Measurements from ENCODE around the gene HHATL.

The HHATL gene

DNA sequence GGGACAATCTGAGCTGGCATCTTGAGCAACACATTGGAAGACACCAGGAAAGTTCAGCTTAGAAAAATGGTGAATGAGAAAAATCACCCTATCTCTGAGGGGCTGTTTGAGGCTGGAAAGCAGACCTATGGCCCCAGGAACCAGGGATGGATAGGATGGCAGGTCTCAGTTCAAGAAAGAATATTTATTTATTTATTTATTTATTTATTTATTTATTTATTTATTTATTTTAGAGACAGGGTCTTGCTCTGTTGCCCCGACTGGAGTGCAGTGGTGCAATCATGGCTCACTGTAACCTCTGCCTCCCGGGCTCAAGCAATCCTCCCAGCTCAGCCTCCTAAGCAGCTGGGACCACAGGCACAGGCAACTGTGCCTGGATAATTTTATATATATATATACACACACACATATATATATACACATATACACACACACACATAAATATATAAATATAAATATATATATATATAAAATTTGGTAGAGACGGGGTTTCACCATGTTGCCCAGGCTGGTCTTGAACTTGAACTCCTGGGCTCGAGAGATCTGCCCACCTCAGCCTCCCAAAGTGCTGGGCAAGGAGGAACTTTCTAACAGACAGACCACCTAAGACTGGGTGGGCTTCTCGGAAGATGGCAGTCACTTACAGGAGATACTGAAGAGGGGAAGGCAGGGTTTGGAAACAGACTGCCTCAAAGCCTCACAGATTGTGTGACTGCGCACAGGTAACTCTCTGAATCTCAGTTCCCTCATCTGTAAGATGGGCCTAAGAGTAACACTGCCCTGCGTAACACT, 40.8 kb upstream of the HHATL start:
- no peaks in the 10 kb centered on the region for H3K27me3 ChIP-seq (ENCODE audit: control insufficient read depth in 2 of 2, insufficient read depth in 2 of 2, low read length in 2 of 2)
- no peak overlapping the region for H3K27ac ChIP-seq (ENCODE audit: low read depth in 2 of 2, low read length in 2 of 2)
- H3K9me3 ChIP-seq (ENCODE audit: control insufficient read depth in 2 of 2, low read length in 2 of 2) = no peaks in the 10 kb centered on the region
- peaks cover 8 to 9% of the 10 kb centered on the region in 2 donors for H3K4me1 ChIP-seq (ENCODE audit: control insufficient read depth in 2 of 2, insufficient read depth in 2 of 2, low read length in 2 of 2)
- no peaks in the 10 kb centered on the region for H3K36me3 ChIP-seq (ENCODE audit: control insufficient read depth in 2 of 2, insufficient read depth in 2 of 2, low read length in 2 of 2)
- no peak overlapping the region for H3K9ac ChIP-seq (ENCODE audit: low read depth in 1 of 2, low read length in 2 of 2)
- H3K4me3 ChIP-seq (ENCODE audit: low read length in 2 of 2) = no peak overlapping the region

DNA sequence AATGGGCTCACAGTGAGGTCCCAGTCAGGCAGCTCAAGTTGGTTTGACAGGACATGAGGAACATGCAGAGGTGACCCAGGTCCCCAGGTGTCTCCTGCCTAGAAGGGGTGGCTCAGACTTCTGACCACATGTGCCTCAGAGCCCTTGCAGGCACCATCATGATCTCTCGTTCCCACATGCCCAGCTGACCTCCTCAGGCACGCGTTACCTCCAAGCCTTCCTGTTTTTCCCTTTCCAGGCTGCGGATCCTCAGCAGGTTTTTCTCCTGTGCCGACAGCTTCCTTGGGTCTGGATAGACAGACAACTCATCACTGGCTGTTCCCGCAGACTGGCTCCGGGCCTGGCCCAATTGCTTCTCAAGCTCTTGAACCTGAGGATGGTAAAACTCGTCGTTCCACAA, 40.1 kb upstream of the HHATL start:
- no peak overlapping the region for H3K27ac ChIP-seq (ENCODE audit: low read depth in 2 of 2, low read length in 2 of 2)

DNA sequence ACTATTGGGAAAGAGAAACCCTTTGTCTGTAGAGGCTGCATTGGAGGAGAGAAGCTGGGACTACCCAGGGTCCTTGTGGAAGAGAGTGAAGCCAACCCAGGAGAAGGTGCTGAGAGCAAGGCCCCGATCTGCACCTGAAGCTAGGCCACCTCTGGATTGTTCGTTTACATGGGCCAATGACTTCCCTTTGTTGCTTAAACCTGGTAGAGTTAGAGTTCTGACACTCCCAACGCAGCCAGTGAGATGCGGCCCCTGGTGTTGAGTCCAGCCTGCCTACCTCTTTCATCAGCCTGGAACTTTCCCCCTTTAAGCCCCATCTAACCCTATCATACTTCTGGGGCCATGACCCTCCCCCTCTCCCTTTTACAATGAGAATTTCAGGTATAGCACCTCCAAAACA, 39.7 kb upstream of the HHATL start:
- no peak overlapping the region for H3K27ac ChIP-seq (ENCODE audit: low read depth in 2 of 2, low read length in 2 of 2)
- H3K9ac ChIP-seq (ENCODE audit: low read depth in 1 of 2, low read length in 2 of 2) = no peak overlapping the region
- H3K4me1 ChIP-seq (ENCODE audit: control insufficient read depth in 2 of 2, insufficient read depth in 2 of 2, low read length in 2 of 2) = peaks cover 8 to 9% of the 10 kb centered on the region in 2 donors
- H3K36me3 ChIP-seq (ENCODE audit: control insufficient read depth in 2 of 2, insufficient read depth in 2 of 2, low read length in 2 of 2) = no peaks in the 10 kb centered on the region
- H3K4me3 ChIP-seq (ENCODE audit: low read length in 2 of 2) = no peak overlapping the region
- H3K27me3 ChIP-seq (ENCODE audit: control insufficient read depth in 2 of 2, insufficient read depth in 2 of 2, low read length in 2 of 2) = no peaks in the 10 kb centered on the region
- no peaks in the 10 kb centered on the region for H3K9me3 ChIP-seq (ENCODE audit: control insufficient read depth in 2 of 2, low read length in 2 of 2)

More for the DNA sequence above, 40.1 kb upstream of the HHATL start:
- Histone ChIP-seq H3K27me3 (ENCODE audit: control insufficient read depth in 2 of 2, insufficient read depth in 2 of 2, low read length in 2 of 2) (no peaks in the 10 kb centered on the region), H3K4me1 (ENCODE audit: control insufficient read depth in 2 of 2, insufficient read depth in 2 of 2, low read length in 2 of 2) (peaks cover 8 to 9% of the 10 kb centered on the region in 2 donors), H3K4me3 (ENCODE audit: low read length in 2 of 2) (no peak overlapping the region), H3K9ac (ENCODE audit: low read depth in 1 of 2, low read length in 2 of 2) (no peak overlapping the region), H3K36me3 (ENCODE audit: control insufficient read depth in 2 of 2, insufficient read depth in 2 of 2, low read length in 2 of 2) (no peaks in the 10 kb centered on the region), H3K9me3 (ENCODE audit: control insufficient read depth in 2 of 2, low read length in 2 of 2) (no peaks in the 10 kb centered on the region)

DNA sequence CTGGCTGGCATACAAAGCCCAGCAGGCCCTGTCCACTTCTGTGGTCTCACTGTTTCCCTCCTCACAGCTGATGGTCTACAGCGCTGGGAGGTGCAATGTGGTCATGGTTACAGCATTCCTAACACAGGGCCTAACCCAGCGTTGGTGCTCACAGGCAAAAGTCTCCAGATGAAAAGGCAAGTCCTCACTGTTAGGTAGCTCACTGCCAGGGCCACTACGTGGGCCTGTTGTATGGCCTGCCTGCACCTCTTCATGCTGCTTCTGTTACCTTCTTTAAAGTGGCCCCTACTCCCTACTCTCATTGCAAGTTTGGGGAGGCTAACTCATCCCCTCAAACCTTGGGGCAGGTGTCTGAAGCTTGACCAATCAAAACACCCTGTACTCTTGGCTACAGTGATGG, 39.2 kb upstream of the HHATL start:
- Histone ChIP-seq H3K4me3 (ENCODE audit: low read length in 2 of 2) (no peak overlapping the region), H3K4me1 (ENCODE audit: control insufficient read depth in 2 of 2, insufficient read depth in 2 of 2, low read length in 2 of 2) (peaks cover 6 to 9% of the 10 kb centered on the region in 2 donors), H3K27me3 (ENCODE audit: control insufficient read depth in 2 of 2, insufficient read depth in 2 of 2, low read length in 2 of 2) (no peaks in the 10 kb centered on the region), H3K9me3 (ENCODE audit: control insufficient read depth in 2 of 2, low read length in 2 of 2) (no peaks in the 10 kb centered on the region), H3K27ac (ENCODE audit: low read depth in 2 of 2, low read length in 2 of 2) (no peak overlapping the region), H3K36me3 (ENCODE audit: control insufficient read depth in 2 of 2, insufficient read depth in 2 of 2, low read length in 2 of 2) (no peaks in the 10 kb centered on the region), H3K9ac (ENCODE audit: low read depth in 1 of 2, low read length in 2 of 2) (no peak overlapping the region)

DNA sequence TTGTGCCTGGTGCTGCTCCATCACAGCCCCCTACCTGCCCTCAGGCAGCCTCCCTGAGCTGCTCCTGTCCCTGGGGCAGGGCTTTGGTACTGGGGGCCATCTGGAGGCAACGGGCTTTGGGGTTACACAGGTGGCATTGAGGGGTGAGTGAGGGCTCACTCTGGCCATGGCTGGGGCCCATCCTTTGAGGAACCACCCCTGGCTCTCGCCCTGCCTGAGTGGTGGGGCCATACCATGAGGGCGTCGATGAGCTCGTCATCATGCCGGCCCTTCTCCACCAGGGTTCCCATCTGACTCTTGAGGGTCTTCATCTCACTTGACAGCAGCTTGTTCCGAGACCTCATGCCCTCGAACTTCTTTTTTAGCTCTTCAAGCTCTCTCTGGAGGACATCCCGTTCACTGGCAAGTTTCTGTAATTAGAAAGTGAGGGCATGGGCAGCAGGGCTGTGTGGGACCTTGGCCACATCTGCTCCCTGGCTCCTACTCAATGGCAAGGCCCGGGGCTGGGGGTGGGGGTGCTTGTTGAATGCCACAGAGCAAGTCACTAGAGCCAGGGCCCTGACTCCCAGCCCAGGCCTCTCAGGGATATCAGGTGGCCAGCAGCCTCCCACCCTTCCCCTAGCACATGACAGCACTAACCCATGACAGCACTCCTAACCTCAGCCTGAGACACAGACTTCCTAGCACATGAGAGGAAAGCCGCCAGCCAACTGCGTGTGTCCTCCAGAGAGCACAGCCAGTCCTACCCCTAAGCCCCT, 37.0 kb upstream of the HHATL start:
- H3K4me3 ChIP-seq (ENCODE audit: low read length in 2 of 2) = no peak overlapping the region
- H3K4me1 ChIP-seq (ENCODE audit: control insufficient read depth in 2 of 2, insufficient read depth in 2 of 2, low read length in 2 of 2) = no peaks in the 10 kb centered on the region
- no peaks in the 10 kb centered on the region for H3K9me3 ChIP-seq (ENCODE audit: control insufficient read depth in 2 of 2, low read length in 2 of 2)
- H3K36me3 ChIP-seq (ENCODE audit: control insufficient read depth in 2 of 2, insufficient read depth in 2 of 2, low read length in 2 of 2) = no peaks in the 10 kb centered on the region
- H3K9ac ChIP-seq (ENCODE audit: low read depth in 1 of 2, low read length in 2 of 2) = no peak overlapping the region
- H3K27ac ChIP-seq (ENCODE audit: low read depth in 2 of 2, low read length in 2 of 2) = no peak overlapping the region
- no peaks in the 10 kb centered on the region for H3K27me3 ChIP-seq (ENCODE audit: control insufficient read depth in 2 of 2, insufficient read depth in 2 of 2, low read length in 2 of 2)

DNA sequence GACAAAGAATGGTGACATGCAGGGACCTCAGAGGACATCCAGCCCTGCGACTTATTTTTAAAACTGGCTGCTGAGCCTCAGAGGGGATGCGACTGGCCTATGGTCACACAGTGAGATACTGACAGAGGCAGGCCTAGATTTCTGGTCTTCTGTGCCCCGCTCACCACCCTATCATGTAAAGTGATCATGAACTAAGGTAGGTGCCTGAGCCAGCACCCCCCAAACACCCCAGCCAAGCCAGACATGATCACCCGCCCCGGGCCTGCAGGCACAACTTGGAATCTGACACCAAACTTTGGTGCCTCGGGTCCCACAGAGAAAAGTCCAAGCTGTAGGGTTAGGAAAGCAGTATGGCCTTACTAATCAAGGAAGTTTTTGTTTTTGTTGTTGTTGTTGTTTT, 33.9 kb upstream of the HHATL start:
- Histone ChIP-seq H3K9me3 (ENCODE audit: control insufficient read depth in 2 of 2, low read length in 2 of 2) (no peaks in the 10 kb centered on the region), H3K4me1 (ENCODE audit: control insufficient read depth in 2 of 2, insufficient read depth in 2 of 2, low read length in 2 of 2) (no peaks in the 10 kb centered on the region), H3K27ac (ENCODE audit: low read depth in 2 of 2, low read length in 2 of 2) (no peak overlapping the region), H3K36me3 (ENCODE audit: control insufficient read depth in 2 of 2, insufficient read depth in 2 of 2, low read length in 2 of 2) (no peaks in the 10 kb centered on the region), H3K4me3 (ENCODE audit: low read length in 2 of 2) (no peak overlapping the region), H3K27me3 (ENCODE audit: control insufficient read depth in 2 of 2, insufficient read depth in 2 of 2, low read length in 2 of 2) (no peaks in the 10 kb centered on the region), H3K9ac (ENCODE audit: low read depth in 1 of 2, low read length in 2 of 2) (no peak overlapping the region)

DNA sequence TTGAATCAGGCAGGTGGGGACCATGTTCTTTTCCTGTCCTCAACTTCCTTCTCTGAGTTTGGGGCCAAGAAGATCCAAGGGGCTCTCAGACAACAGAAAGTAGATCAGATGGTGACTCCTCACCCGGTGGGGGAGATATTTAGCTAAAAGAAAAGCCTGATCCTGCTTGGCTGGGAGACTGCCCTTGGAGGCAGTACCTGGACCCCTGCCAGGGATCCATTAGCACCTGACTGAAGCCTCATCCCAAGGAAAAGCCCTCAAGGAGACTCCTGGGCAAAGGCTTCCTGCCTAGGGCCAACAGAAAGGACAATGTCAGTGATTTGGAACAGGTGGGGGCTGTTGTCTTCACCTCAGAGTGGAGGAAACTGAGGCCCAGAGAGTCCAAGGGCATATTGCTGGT, 33.5 kb upstream of the HHATL start:
- Histone ChIP-seq H3K9ac (ENCODE audit: low read depth in 1 of 2, low read length in 2 of 2) (no peak overlapping the region), H3K27ac (ENCODE audit: low read depth in 2 of 2, low read length in 2 of 2) (no peak overlapping the region), H3K4me1 (ENCODE audit: control insufficient read depth in 2 of 2, insufficient read depth in 2 of 2, low read length in 2 of 2) (no peaks in the 10 kb centered on the region), H3K27me3 (ENCODE audit: control insufficient read depth in 2 of 2, insufficient read depth in 2 of 2, low read length in 2 of 2) (no peaks in the 10 kb centered on the region), H3K9me3 (ENCODE audit: control insufficient read depth in 2 of 2, low read length in 2 of 2) (no peaks in the 10 kb centered on the region), H3K36me3 (ENCODE audit: control insufficient read depth in 2 of 2, insufficient read depth in 2 of 2, low read length in 2 of 2) (no peaks in the 10 kb centered on the region), H3K4me3 (ENCODE audit: low read length in 2 of 2) (no peak overlapping the region)

DNA sequence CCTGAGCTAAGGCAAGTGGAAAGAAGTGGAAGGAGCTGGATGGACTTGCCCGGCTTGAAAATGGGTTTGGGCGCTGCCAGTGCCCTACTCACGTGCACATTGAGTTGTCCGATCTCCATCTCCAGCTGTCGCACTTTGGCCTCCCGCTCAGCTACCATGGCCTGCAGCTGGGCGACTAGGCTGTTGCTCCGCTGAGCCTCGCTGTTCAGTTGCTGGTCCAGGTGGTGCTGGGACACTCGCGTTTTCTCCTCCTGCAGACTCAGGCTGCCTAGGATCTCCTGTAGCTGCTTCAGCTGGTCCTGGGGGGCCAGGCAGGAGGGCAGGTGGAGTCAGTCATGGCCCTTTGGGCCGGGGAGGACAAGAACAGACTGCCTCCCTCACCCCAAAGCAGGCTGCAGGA, 33.0 kb upstream of the HHATL start:
- Histone ChIP-seq H3K4me3 (ENCODE audit: low read length in 2 of 2) (no peak overlapping the region), H3K36me3 (ENCODE audit: control insufficient read depth in 2 of 2, insufficient read depth in 2 of 2, low read length in 2 of 2) (no peaks in the 10 kb centered on the region), H3K27ac (ENCODE audit: low read depth in 2 of 2, low read length in 2 of 2) (no peak overlapping the region), H3K9ac (ENCODE audit: low read depth in 1 of 2, low read length in 2 of 2) (no peak overlapping the region), H3K27me3 (ENCODE audit: control insufficient read depth in 2 of 2, insufficient read depth in 2 of 2, low read length in 2 of 2) (no peaks in the 10 kb centered on the region), H3K9me3 (ENCODE audit: control insufficient read depth in 2 of 2, low read length in 2 of 2) (no peaks in the 10 kb centered on the region), H3K4me1 (ENCODE audit: control insufficient read depth in 2 of 2, insufficient read depth in 2 of 2, low read length in 2 of 2) (no peaks in the 10 kb centered on the region)

DNA sequence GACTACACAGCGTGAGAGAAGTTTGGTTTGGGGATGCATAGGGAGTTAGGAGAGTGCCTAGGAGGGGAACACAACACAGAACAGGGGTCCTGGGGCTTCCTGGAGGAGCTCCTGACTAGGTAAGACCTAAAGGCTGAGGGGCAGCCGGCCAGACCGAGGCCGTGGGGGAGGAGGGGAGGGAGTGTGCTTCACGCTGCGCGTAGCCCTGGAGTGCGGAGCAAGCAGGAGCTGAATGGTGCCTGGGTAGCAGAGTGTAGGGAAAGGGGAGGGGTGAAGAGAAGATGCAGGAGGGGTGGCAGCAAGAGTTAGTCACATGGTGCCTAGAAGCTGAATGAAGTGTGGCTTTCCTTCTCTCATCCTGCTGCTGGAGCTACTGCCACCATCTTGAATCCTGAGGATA, 32.4 kb upstream of the HHATL start:
- H3K9me3 ChIP-seq (ENCODE audit: control insufficient read depth in 2 of 2, low read length in 2 of 2) = no peaks in the 10 kb centered on the region
- H3K4me3 ChIP-seq (ENCODE audit: low read length in 2 of 2) = no peak overlapping the region
- no peaks in the 10 kb centered on the region for H3K27me3 ChIP-seq (ENCODE audit: control insufficient read depth in 2 of 2, insufficient read depth in 2 of 2, low read length in 2 of 2)
- H3K27ac ChIP-seq (ENCODE audit: low read depth in 2 of 2, low read length in 2 of 2) = no peak overlapping the region
- no peak overlapping the region for H3K9ac ChIP-seq (ENCODE audit: low read depth in 1 of 2, low read length in 2 of 2)
- no peaks in the 10 kb centered on the region for H3K36me3 ChIP-seq (ENCODE audit: control insufficient read depth in 2 of 2, insufficient read depth in 2 of 2, low read length in 2 of 2)
- H3K4me1 ChIP-seq (ENCODE audit: control insufficient read depth in 2 of 2, insufficient read depth in 2 of 2, low read length in 2 of 2) = no peaks in the 10 kb centered on the region

DNA sequence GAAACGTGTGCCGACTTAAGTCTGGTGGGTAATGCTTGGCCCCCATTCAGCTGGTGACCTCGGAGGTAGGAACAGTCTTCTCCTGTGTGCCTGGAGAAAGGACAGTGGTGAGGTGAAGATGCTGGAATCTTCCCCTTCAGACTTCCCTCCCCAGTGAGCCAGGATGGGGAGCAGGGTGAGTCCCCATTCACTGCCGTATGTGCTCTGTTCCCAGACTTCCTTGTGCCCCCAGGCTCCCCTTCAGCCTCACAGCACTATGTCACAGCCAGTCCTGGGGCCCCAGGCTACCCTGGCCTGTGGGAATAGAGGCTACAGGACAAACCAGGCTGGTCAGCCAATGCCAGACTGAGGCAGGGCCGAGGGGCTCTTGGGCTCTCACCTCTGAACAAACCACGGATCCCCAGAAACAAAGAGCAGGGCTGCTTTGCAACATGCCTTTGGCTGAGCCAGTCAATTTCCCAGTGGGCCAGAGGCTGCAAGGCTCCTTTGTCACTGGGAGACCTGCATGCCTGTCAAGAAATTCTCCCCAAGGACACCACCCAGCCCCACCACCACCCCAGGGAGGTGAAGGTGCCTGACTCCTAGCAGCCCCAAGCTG, 31.8 kb upstream of the HHATL start:
- H3K36me3 ChIP-seq (ENCODE audit: control insufficient read depth in 2 of 2, insufficient read depth in 2 of 2, low read length in 2 of 2) = no peaks in the 10 kb centered on the region
- H3K4me1 ChIP-seq (ENCODE audit: control insufficient read depth in 2 of 2, insufficient read depth in 2 of 2, low read length in 2 of 2) = no peaks in the 10 kb centered on the region
- no peak overlapping the region for H3K4me3 ChIP-seq (ENCODE audit: low read length in 2 of 2)
- H3K9ac ChIP-seq (ENCODE audit: low read depth in 1 of 2, low read length in 2 of 2) = no peak overlapping the region
- no peak overlapping the region for H3K27ac ChIP-seq (ENCODE audit: low read depth in 2 of 2, low read length in 2 of 2)
- no peaks in the 10 kb centered on the region for H3K9me3 ChIP-seq (ENCODE audit: control insufficient read depth in 2 of 2, low read length in 2 of 2)
- no peaks in the 10 kb centered on the region for H3K27me3 ChIP-seq (ENCODE audit: control insufficient read depth in 2 of 2, insufficient read depth in 2 of 2, low read length in 2 of 2)
